Stimulated activated CD8-positive, alpha-beta memory T cell treated with anti-CD3 and anti-CD28 coated beads, Interleukin-7, amount 100 ng/mL, for 1 hour (primary cell): Measurements from ENCODE around the gene ESYT3.
"Not testable (repeated sequence)": the region's sequence is repeated elsewhere in the genome, so short reads cannot be mapped to it uniquely, and the experiment has no call there.

Experiments
- DNase-seq, 2 donors: peaks; one replicate each; pipeline ENCODE4 v3.0.0-alpha.2; 2020; ENCODE audit warnings: low read depth in 2 of 2

Gene ESYT3

DNA sequence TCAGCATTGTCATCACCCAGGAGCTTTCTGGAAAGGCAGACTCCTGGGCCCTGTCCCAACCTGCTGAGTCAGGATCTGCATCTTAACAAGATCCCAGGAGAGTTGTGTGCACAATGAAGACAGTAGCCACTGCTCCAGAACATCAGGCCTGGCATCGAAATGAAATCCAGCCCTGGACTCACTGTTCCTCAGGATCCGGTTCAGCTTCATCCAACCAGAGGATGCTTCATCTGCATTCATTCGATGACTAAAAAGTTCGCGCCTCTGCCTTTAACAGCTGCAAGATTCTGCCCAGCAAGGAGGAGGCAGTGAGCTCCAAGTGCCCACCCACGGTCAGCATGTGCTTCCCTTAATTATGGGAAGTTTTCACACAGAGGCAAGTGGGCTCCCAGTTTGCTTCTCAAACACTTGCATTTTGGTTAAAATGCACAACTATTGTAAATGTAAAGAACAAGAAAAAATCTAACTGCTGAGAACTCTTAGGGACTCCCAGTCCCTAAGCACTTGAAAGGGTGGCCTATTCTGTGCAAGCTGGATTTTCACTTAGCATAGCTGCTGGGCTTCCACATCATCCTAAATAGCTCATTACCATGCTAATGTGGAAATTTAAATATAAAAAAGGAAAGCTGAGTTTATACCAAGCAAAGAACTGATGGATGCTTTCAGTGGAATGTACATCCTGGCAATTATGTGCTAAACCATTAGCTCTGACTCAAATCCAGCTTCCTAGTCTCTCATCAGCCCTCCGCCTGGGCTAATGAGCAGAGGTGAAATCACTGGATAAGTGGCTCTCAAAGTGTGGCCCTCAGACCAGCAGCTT lies 25.5 kb upstream of the ESYT3 start:
- DNase-seq = no peak

GRCh38 chr3:138412821-138413551 lies 21.4 kb upstream of the ESYT3 start:
- DNase-seq = no peak

- DNase-seq = not testable (repeated sequence)
These were observed 18.2 kb upstream of the ESYT3 start for GRCh38 chr3:138416236-138416635.

DNA sequence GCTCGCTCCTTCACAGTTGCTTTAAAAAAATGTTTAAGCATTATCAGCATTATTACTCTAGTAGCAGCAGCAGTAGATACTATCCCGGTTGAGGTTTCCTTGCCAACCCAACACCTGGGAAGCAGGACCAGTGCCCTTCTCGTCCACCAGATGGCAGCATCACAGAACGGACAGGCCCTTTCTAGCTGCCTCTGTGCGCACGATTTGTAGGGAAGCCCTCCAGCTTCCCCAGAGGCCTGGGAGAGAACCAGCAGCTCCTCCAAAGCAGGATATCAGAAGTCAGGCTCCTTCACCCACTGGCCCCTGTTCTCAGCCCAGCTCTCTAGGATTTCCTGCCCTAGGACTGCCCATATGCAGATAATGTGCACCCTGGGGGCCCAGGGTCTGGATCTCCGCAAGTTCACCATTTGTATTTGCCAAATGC lies 16.8 kb upstream of the ESYT3 start:
- DNase-seq = peak; percentile 13 to 29

DNA sequence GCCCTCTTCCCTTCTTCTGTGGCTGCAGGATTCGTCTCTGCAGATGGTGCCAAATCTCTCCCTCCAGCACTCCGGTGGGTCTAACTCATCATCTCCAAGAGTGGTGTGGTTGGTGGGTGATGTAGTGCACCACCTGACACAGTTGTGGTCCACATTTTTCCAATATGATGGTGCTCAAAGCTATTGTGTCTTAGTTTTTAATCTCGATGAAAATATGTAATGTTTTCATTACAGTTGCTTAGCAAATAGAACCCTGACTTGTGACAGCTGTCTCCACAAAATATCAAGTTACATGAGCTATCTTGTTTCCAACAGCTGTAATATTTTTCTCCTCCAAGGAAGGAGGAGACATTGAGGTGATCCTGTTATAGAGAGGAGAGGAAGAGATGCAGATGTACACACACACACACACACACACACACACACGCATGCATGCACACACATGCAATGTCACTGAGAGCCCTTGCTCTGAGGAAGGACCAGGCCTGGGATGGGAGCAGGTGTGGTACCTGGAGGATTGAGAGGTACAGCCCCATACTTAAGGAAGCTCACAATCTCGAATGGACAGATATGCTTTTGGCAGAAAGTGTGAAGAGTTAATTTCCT lies 15.7 kb upstream of the ESYT3 start:
- no peak for DNase-seq

DNA sequence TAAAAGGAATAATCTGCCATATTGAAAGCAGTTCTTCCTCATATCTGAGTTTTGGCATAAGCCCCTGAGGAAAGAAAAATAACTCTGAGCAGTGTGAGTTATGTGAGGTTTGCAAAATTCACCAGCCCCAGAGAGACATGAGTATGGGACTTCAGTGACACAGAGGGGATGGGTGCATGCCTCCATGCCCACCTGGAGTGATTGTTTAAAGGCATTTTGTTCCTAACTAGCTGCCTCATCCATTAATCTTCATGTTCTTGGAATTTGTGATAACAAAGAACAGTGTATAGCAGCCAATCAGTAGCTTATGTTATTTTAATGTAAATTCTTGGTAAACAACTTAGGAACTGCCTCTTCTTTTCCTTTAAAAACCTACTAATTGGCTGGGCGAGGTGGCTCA lies 11.1 kb upstream of the ESYT3 start:
- no peak for DNase-seq

GRCh38 chr3:138424323-138424722 lies 10.1 kb upstream of the ESYT3 start:
- DNase-seq = no peak

- DNase-seq = no peak
These were observed 8.2 kb upstream of the ESYT3 start for GRCh38 chr3:138426211-138426610.

- DNase-seq = not testable (repeated sequence)
These were observed 7.7 kb upstream of the ESYT3 start for GRCh38 chr3:138426754-138427153.

GRCh38 chr3:138429665-138430064 lies 4.8 kb upstream of the ESYT3 start:
- no peak for DNase-seq

- no peak for DNase-seq
These were observed 1.7 kb upstream of the ESYT3 start for GRCh38 chr3:138432576-138433240.

DNA sequence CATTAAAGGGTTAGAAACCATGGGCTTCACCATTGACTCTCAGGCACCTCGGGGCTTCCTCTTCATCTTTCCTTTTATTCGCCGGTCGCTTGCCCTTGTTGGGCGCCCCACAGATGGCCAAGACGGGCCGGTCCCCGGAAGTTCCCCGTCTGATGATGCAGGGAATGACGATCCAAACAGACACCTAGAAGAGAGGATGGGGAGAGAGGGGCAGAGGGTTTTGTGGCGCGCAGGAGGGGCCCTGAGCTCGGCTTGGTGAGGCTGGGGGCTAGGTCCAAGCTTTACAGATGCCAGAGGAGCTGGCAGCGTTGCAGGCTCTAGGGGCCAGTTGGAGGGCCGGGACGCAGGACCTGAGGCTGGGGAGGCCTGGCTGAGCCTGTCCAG lies 532 bp upstream of the ESYT3 start:
- no peak for DNase-seq

DNA sequence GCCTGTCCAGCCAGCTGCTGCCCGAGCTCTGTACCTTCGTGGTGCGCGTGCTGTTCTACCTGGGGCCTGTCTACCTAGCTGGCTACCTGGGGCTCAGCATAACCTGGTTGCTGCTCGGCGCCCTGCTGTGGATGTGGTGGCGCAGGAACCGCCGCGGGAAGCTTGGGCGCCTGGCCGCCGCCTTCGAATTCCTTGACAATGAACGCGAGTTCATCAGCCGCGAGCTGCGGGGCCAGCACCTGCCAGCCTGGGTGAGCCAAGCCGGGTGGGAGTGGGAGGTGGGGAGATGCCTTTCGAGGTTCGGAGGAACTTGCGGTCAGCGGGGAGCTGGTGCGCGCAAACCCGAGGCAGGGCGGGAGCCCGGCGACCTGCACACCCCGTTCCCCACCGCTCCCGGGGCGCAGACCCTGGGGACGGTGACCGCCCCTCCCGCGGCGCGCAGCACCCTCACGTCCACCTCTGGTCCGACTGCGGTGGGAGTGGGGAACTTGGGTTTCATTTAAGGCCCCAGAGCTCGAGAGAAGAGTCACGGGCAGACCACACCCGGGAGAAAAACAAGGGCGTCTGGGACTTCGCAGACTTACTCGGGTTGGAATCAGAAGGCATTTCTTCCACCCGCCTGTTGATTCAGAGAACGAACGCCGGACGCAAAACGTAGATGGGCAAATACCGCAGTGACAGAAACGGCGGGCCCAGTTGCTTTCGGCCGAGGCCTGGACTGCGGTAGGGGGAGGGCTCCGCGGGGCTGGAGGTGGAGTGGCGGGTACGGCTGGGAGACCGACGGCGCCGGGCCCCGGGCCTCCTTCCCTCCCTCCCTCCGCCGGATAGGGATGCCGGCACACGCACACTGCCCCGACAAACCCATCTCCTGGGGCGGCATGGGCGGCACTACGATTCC lies 708 bp downstream of the ESYT3 start:
- no peak for DNase-seq

DNA sequence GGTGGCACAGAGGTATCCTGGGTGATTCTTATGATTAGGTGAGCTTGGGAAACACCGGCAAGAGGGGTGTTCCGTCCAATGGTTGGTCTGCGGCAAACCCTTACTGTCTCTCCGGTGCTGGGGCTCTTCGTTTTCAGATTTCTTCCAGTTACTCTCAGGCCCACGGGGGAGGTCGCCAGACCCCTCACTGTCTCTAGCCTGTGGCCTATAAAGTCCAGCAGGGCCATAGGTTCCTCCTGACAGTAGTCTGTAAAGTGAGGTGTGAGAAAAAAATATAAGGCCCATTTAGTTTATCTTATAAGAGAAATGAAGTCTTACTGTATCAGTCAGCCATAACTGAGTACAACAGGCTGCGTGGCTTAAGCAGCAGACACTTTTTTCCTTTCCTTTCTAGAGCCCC lies 1.4 kb downstream of the ESYT3 start:
- no peak for DNase-seq

GRCh38 chr3:138437281-138437680 lies 2.9 kb downstream of the ESYT3 start:
- no peak for DNase-seq

GRCh38 chr3:138438896-138439295 lies 4.5 kb downstream of the ESYT3 start:
- DNase-seq = no peak

- no peak for DNase-seq
These were observed 5.2 kb downstream of the ESYT3 start for GRCh38 chr3:138439646-138440045.

- no peak for DNase-seq
These were observed 5.7 kb downstream of the ESYT3 start for GRCh38 chr3:138440121-138440521.

GRCh38 chr3:138440596-138440995 lies 6.2 kb downstream of the ESYT3 start:
- no peak for DNase-seq

DNA sequence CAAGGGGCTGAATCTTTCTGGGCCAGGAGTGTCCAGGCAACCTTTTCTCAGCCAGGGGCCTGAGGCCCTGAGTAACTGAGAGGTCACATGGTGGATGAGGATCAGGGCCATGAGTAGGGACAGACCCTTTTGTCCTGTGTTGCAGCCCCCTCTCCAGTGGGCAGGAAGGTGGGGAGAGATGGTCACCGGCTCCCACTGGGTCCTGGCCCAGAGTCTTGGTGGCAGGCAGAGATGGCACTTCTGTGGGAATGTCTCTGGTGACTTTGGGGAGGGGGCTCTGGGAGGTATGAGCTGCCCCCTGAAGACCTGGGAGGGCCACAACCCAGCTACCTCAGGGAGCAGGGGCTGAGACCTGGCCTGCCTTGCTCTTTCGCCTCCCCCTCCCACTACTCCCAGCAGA lies 6.8 kb downstream of the ESYT3 start:
- DNase-seq = no peak

GRCh38 chr3:138441742-138442141 lies 7.3 kb downstream of the ESYT3 start:
- no peak for DNase-seq
